ENCODE measurements around the gene OLFML2B.

OLFML2B gene

DNA sequence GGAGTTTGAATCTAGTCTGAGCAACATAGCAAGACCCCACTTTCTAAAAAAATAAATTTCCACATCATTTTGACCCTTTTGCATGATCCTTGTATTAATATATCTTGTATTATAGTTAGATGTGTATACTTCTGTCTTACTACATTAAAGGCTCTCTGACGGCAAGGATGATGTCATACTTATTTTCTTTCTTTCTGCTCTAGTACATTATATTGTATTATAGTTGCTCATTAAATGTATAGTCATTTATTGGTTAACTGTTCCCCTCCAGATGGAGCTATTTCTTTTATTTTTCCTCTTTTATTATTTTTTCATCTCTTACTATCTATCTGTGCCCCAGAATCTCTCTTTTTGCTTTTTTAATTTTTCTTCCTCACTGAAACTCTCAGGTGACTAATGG lies 15.0 kb upstream of the OLFML2B start:
- WGBS, 2 experiments: no CpG with 5 or more reads among the region's 1 CpG
- no peak overlapping the region for H3K4me3 ChIP-seq (ENCODE audit: insufficient read depth, low read depth, low read length)
- H3K27me3 ChIP-seq (ENCODE audit: control insufficient read depth, insufficient read depth, low read length, poor library complexity, severe bottlenecking): no peaks in the 10 kb centered on the region
- no peaks in the 10 kb centered on the region for H3K36me3 ChIP-seq (ENCODE audit: control insufficient read depth, insufficient read depth, low read length)
- no peak overlapping the region for H3K27ac ChIP-seq (ENCODE audit: insufficient read depth, low read depth, low read length, poor library complexity, severe bottlenecking)
- H3K9me3 ChIP-seq (ENCODE audit: control insufficient read depth, low read length): no peaks in the 10 kb centered on the region
- no peaks in the 10 kb centered on the region for H3K4me1 ChIP-seq (ENCODE audit: control insufficient read depth, insufficient read depth, low read length)

DNA sequence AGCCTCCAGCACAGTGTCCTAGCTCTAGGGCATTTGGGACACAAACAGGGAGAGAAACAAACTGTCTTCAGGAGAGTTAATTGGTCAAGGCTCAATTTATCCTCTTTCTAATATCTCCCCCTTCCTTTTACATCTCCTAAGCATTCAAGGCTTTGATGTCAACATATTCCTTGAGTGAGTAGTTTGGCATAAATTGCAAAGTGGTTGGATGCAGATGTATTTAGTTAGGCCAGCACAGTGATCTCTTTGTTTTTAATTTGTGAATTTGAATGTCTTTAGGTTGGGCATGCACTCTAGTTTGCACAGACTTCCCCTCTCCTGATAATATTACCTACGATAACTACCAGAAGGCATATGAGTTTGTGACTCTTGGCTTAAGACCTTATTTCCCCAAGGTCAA lies 12.5 kb upstream of the OLFML2B start:
- H3K36me3 ChIP-seq (ENCODE audit: control insufficient read depth, insufficient read depth, low read length): no peaks in the 10 kb centered on the region
- no peak overlapping the region for H3K27ac ChIP-seq (ENCODE audit: insufficient read depth, low read depth, low read length, poor library complexity, severe bottlenecking)
- no peaks in the 10 kb centered on the region for H3K9me3 ChIP-seq (ENCODE audit: control insufficient read depth, low read length)
- H3K27me3 ChIP-seq (ENCODE audit: control insufficient read depth, insufficient read depth, low read length, poor library complexity, severe bottlenecking): no peaks in the 10 kb centered on the region
- no peak overlapping the region for H3K4me3 ChIP-seq (ENCODE audit: insufficient read depth, low read depth, low read length)
- 93 to 100% methylated on average over 1 of the region's 1 CpG for WGBS, 2 experiments
- H3K4me1 ChIP-seq (ENCODE audit: control insufficient read depth, insufficient read depth, low read length): no peaks in the 10 kb centered on the region

DNA sequence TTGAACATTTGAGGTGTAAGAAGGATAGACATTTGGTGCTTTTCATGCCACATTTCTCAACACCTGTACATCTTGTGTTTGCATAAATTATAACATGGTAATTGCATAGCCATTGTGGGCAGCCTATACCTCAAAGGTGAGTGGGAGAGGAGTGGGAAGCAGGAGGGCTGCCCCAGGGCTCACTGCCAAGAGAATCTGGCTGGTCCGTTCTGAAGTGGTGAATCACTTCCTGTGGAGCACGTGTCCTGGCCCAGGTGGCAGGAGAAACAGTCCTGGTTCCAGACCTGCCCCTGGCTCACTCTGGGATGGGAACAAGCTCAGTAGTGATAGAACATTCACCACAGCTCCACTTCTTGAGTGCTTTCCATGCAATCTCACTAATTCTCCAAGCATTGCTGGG lies 11.6 kb upstream of the OLFML2B start:
- Histone ChIP-seq H3K9me3 (ENCODE audit: control insufficient read depth, low read length) (no peaks in the 10 kb centered on the region), H3K4me3 (ENCODE audit: insufficient read depth, low read depth, low read length) (no peak overlapping the region), H3K36me3 (ENCODE audit: control insufficient read depth, insufficient read depth, low read length) (no peaks in the 10 kb centered on the region), H3K4me1 (ENCODE audit: control insufficient read depth, insufficient read depth, low read length) (no peaks in the 10 kb centered on the region), H3K27me3 (ENCODE audit: control insufficient read depth, insufficient read depth, low read length, poor library complexity, severe bottlenecking) (no peaks in the 10 kb centered on the region), H3K27ac (ENCODE audit: insufficient read depth, low read depth, low read length, poor library complexity, severe bottlenecking) (no peak overlapping the region)
- WGBS, 2 experiments: 65 to 71% methylated on average over 2 of the region's 2 CpGs

DNA sequence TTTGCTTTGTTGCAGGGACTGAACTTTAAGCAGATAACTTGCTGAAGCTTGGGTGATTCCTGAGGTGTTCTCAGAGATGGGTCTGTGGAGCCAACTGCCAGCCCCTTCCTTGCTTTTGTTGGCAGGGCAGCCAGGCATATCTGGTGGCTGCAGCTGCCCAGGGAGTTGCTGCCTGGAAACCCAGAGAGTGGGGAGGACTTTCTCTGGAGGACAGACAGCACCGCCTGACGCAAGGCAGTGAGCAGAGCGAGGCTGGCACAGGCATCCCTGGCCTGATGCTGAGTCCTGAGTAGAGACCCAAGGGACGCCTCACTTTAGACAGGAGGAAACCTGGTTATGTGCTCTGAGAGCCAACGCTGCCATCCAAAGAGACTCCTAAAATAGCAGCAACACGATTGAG lies 9.8 kb upstream of the OLFML2B start:
- Histone ChIP-seq H3K9me3 (ENCODE audit: control insufficient read depth, low read length) (no peaks in the 10 kb centered on the region), H3K27me3 (ENCODE audit: control insufficient read depth, insufficient read depth, low read length, poor library complexity, severe bottlenecking) (no peaks in the 10 kb centered on the region), H3K4me1 (ENCODE audit: control insufficient read depth, insufficient read depth, low read length) (no peaks in the 10 kb centered on the region), H3K4me3 (ENCODE audit: insufficient read depth, low read depth, low read length) (no peak overlapping the region), H3K36me3 (ENCODE audit: control insufficient read depth, insufficient read depth, low read length) (no peaks in the 10 kb centered on the region), H3K27ac (ENCODE audit: insufficient read depth, low read depth, low read length, poor library complexity, severe bottlenecking) (no peak overlapping the region)
- 82 to 87% methylated on average over 6 of the region's 6 CpGs for WGBS, 2 experiments

DNA sequence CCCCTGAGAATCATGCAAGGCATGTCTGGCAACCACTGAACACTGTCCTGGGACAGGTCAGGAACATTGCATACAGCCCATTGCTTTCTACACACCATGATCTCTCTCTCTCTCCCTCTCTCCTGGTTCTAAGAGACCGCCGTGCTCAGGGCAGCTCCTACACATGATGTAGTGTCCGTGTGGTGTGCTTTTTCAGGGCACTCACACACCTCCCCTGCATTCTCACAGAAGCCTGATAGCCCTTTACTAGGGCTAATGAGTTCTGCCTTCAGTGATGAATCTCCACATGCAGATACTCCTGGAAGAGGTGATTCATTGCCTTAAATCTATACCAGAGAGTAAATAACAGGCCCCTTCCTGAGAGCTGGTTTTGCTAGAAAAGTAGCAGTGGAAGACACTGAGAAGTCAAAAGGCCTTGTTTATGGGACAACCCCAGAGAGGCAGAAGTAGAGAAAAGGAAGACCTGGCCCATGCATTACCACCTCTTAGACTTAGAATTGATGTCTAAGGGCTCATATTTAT lies 7.2 kb upstream of the OLFML2B start:
- whole genome bisulfite sequencing, 2 experiments: 94 to 95% methylated on average over 3 of the region's 3 CpGs

DNA sequence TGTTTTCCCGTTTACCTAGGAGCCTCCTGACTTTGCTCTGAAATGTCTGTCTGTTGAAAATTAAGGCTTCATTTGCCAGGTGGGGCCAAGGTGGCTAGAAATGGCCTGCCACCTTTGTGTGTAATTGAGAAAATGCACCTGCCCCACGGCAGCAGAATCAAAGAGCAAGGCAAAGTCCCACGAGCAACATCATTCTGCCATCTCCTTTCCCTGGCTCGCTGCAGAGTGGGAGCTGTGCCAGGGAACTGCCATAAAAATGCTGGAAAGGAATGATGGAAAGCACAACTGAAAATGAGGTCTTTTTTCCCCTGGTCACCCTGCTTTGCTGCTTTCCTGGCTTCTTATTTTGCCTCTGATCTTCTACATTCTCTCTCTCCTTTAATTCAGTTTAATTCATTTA lies 5.5 kb upstream of the OLFML2B start:
- no peak overlapping the region for H3K27ac ChIP-seq (ENCODE audit: insufficient read depth, low read depth, low read length, poor library complexity, severe bottlenecking)
- H3K27me3 ChIP-seq (ENCODE audit: control insufficient read depth, insufficient read depth, low read length, poor library complexity, severe bottlenecking): peaks cover 30% of the 10 kb centered on the region
- H3K9me3 ChIP-seq (ENCODE audit: control insufficient read depth, low read length): no peaks in the 10 kb centered on the region
- no peaks in the 10 kb centered on the region for H3K36me3 ChIP-seq (ENCODE audit: control insufficient read depth, insufficient read depth, low read length)
- H3K4me1 ChIP-seq (ENCODE audit: control insufficient read depth, insufficient read depth, low read length): no peaks in the 10 kb centered on the region
- no peak overlapping the region for H3K4me3 ChIP-seq (ENCODE audit: insufficient read depth, low read depth, low read length)
- WGBS, 2 experiments: 84 to 91% methylated on average over 4 of the region's 4 CpGs

More for the DNA sequence above, 7.2 kb upstream of the OLFML2B start:
- no peaks in the 10 kb centered on the region for H3K4me1 ChIP-seq (ENCODE audit: control insufficient read depth, insufficient read depth, low read length)
- H3K4me3 ChIP-seq (ENCODE audit: insufficient read depth, low read depth, low read length): no peak overlapping the region
- H3K9me3 ChIP-seq (ENCODE audit: control insufficient read depth, low read length): no peaks in the 10 kb centered on the region
- H3K36me3 ChIP-seq (ENCODE audit: control insufficient read depth, insufficient read depth, low read length): no peaks in the 10 kb centered on the region
- no peak overlapping the region for H3K27ac ChIP-seq (ENCODE audit: insufficient read depth, low read depth, low read length, poor library complexity, severe bottlenecking)
- peaks cover 14% of the 10 kb centered on the region for H3K27me3 ChIP-seq (ENCODE audit: control insufficient read depth, insufficient read depth, low read length, poor library complexity, severe bottlenecking)

DNA sequence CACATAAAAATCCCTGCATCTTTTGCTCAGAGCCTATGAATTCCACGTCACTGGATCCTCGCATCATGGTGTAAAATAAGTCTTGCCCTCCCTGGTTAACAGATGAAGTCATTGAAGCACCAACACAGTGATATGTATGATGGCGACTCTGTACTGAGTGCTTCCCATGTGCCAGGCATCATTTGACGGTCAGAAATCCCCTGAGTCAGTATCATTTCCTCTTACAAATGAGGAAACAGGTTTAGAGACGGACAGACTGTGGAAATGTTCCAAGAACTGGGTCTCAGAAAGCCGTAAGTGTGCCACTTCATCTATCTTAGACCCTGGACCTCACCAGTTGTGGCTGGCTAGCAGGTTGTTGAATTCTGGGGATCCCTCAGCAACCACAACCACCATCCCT lies 5.1 kb upstream of the OLFML2B start:
- no peaks in the 10 kb centered on the region for H3K4me1 ChIP-seq (ENCODE audit: control insufficient read depth, insufficient read depth, low read length)
- no peaks in the 10 kb centered on the region for H3K9me3 ChIP-seq (ENCODE audit: control insufficient read depth, low read length)
- 95% methylated on average over 6 of the region's 6 CpGs for WGBS, 2 experiments
- peaks cover 35% of the 10 kb centered on the region for H3K27me3 ChIP-seq (ENCODE audit: control insufficient read depth, insufficient read depth, low read length, poor library complexity, severe bottlenecking)
- no peaks in the 10 kb centered on the region for H3K36me3 ChIP-seq (ENCODE audit: control insufficient read depth, insufficient read depth, low read length)
- no peak overlapping the region for H3K4me3 ChIP-seq (ENCODE audit: insufficient read depth, low read depth, low read length)
- no peak overlapping the region for H3K27ac ChIP-seq (ENCODE audit: insufficient read depth, low read depth, low read length, poor library complexity, severe bottlenecking)

DNA sequence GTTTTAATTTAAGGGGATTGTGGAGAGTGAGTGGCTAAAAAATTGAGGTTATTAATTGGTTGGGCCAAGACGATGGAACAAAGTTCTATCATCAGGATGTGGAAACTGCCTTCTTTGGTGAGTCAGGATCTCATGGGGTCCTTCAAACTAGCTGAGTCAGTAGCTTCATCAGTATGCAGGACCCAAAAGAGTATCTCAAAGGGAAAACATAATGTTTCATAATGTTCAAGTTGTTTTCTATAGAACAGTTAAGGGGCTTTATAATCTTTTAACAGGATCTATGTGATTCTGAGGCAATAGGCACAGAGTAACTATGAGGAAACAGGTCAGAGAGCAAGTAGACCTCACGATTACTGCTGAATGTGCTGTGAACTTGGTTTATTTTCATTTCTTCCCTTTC lies 3.2 kb upstream of the OLFML2B start:
- Histone ChIP-seq H3K36me3 (ENCODE audit: control insufficient read depth, insufficient read depth, low read length) (no peaks in the 10 kb centered on the region), H3K27ac (ENCODE audit: insufficient read depth, low read depth, low read length, poor library complexity, severe bottlenecking) (no peak overlapping the region), H3K4me1 (ENCODE audit: control insufficient read depth, insufficient read depth, low read length) (no peaks in the 10 kb centered on the region), H3K9me3 (ENCODE audit: control insufficient read depth, low read length) (no peaks in the 10 kb centered on the region), H3K4me3 (ENCODE audit: insufficient read depth, low read depth, low read length) (no peak overlapping the region), H3K27me3 (ENCODE audit: control insufficient read depth, insufficient read depth, low read length, poor library complexity, severe bottlenecking) (peaks cover 49% of the 10 kb centered on the region)
- WGBS, 2 experiments: 85 to 97% methylated on average over 2 of the region's 2 CpGs

DNA sequence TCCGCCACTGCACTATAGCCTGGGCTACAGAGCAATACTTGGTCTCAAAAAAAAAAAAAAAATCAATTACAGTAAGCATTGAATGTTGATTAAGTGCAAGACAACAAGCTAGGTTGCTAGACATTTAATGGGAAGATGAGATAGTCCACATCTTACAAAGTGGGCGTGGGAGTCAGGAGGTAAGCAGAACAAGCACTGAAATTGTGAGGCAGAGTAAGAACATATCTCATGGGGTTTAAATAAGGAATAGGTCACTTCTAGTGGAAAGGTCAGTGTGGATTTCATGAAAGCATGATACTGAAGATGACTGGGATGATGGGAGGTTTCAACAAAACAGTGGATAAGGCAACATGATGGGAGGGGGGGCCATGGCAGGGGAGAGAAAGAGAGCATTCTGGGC lies 1.9 kb upstream of the OLFML2B start:
- WGBS, 2 experiments: 85 to 94% methylated on average over 2 of the region's 2 CpGs
- Histone ChIP-seq H3K27me3 (ENCODE audit: control insufficient read depth, insufficient read depth, low read length, poor library complexity, severe bottlenecking) (peaks cover 49% of the 10 kb centered on the region), H3K9me3 (ENCODE audit: control insufficient read depth, low read length) (no peaks in the 10 kb centered on the region), H3K36me3 (ENCODE audit: control insufficient read depth, insufficient read depth, low read length) (no peaks in the 10 kb centered on the region), H3K27ac (ENCODE audit: insufficient read depth, low read depth, low read length, poor library complexity, severe bottlenecking) (no peak overlapping the region), H3K4me3 (ENCODE audit: insufficient read depth, low read depth, low read length) (no peak overlapping the region), H3K4me1 (ENCODE audit: control insufficient read depth, insufficient read depth, low read length) (peaks cover 7% of the 10 kb centered on the region)

DNA sequence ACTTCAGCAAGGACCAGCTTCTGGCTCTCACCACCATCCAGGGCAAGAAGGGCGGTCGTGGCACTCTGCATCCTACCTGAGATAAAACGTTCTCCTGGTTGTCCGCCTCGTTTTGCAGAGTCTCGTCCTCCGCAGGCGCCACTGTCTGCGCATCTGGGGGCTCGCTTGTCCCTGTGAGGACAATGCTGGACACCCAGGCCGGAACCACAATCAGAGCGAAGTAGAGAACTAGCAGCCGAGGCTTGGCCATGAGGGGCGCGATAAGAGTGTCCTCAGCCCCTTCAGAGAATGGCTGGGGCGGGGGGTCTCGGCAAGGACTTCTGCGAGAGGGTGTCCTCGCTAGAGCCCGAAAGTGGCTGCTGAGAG lies 505 bp downstream of the OLFML2B start:
- Histone ChIP-seq H3K36me3 (ENCODE audit: control insufficient read depth, insufficient read depth, low read length) (no peaks in the 10 kb centered on the region), H3K4me1 (ENCODE audit: control insufficient read depth, insufficient read depth, low read length) (peaks cover 7% of the 10 kb centered on the region), H3K27ac (ENCODE audit: insufficient read depth, low read depth, low read length, poor library complexity, severe bottlenecking) (no peak overlapping the region), H3K4me3 (ENCODE audit: insufficient read depth, low read depth, low read length) (peak overlapping the region; percentile 56), H3K27me3 (ENCODE audit: control insufficient read depth, insufficient read depth, low read length, poor library complexity, severe bottlenecking) (peaks cover 49% of the 10 kb centered on the region), H3K9me3 (ENCODE audit: control insufficient read depth, low read length) (no peaks in the 10 kb centered on the region)
- 47 to 50% methylated on average over 20 of the region's 20 CpGs for WGBS, 2 experiments

DNA sequence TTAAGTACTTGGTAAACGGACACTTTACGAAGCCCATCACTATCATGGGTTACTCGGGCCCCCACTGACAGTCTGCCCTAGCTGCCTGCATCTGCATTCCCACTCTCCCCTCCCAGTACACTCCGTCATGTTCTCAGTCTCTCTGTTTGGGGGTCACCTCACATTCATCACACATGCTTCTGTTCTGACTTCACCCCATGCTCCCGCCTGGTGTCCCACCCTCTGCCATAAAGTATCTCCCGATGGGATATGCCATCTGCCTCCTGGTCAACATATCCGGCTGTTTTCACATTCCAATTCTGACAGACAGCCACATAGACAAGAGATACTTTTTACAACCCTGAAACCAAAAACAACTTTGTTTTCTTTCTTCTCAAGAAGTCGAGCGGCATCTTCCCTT lies 1.0 kb downstream of the OLFML2B start:
- Histone ChIP-seq H3K4me3 (ENCODE audit: insufficient read depth, low read depth, low read length) (no peak overlapping the region), H3K4me1 (ENCODE audit: control insufficient read depth, insufficient read depth, low read length) (peaks cover 7% of the 10 kb centered on the region), H3K9me3 (ENCODE audit: control insufficient read depth, low read length) (no peaks in the 10 kb centered on the region), H3K27me3 (ENCODE audit: control insufficient read depth, insufficient read depth, low read length, poor library complexity, severe bottlenecking) (peaks cover 49% of the 10 kb centered on the region), H3K27ac (ENCODE audit: insufficient read depth, low read depth, low read length, poor library complexity, severe bottlenecking) (no peak overlapping the region), H3K36me3 (ENCODE audit: control insufficient read depth, insufficient read depth, low read length) (no peaks in the 10 kb centered on the region)
- 91 to 92% methylated on average over 9 of the region's 9 CpGs for WGBS, 2 experiments
